ENCODE measurements around the gene IFNAR1.

The IFNAR1 gene

GRCh38 chr21:33368124-33368523 is 43.4 kb downstream of the IFNAR1 start:
- Histone ChIP-seq H3K4me1 (ENCODE audit: insufficient read depth, poor library complexity, severe bottlenecking) (no peaks in the 10 kb centered on the region), H3K9me3 (ENCODE audit: severe bottlenecking) (peaks cover 14% of the 10 kb centered on the region), H3K4me3 (ENCODE audit: severe bottlenecking) (no peak overlapping the region), H3K27ac (ENCODE audit: poor library complexity, severe bottlenecking) (no peak overlapping the region), H3K27me3 (ENCODE audit: insufficient read depth, poor library complexity, severe bottlenecking) (no peaks in the 10 kb centered on the region), H3K36me3 (ENCODE audit: low read depth) (no peaks in the 10 kb centered on the region)
- ATAC-seq (ENCODE audit: low read depth) = no peak
- DNase-seq (ENCODE audit: low spot score) = no peak
- TF ChIP-seq CTCF (IDR thresholded peaks at IDR 0.05; ENCODE audit: poor library complexity, severe bottlenecking) = no peak

- ATAC-seq (ENCODE audit: low read depth) = no peak
- Histone ChIP-seq H3K4me3 (ENCODE audit: severe bottlenecking) (no peak overlapping the region), H3K9me3 (ENCODE audit: severe bottlenecking) (peaks cover 14% of the 10 kb centered on the region), H3K36me3 (ENCODE audit: low read depth) (no peaks in the 10 kb centered on the region), H3K27ac (ENCODE audit: poor library complexity, severe bottlenecking) (no peak overlapping the region), H3K4me1 (ENCODE audit: insufficient read depth, poor library complexity, severe bottlenecking) (no peaks in the 10 kb centered on the region), H3K27me3 (ENCODE audit: insufficient read depth, poor library complexity, severe bottlenecking) (no peaks in the 10 kb centered on the region)
- no peak for TF ChIP-seq CTCF (IDR thresholded peaks at IDR 0.05; ENCODE audit: poor library complexity, severe bottlenecking)
- no peak for DNase-seq (ENCODE audit: low spot score)
Observed at GRCh38 chr21:33368576-33368975, 43.8 kb downstream of the IFNAR1 start.

- H3K36me3 ChIP-seq (ENCODE audit: low read depth) = no peaks in the 10 kb centered on the region
- no peak for ATAC-seq (ENCODE audit: low read depth)
- H3K4me3 ChIP-seq (ENCODE audit: severe bottlenecking) = no peak overlapping the region
- H3K27ac ChIP-seq (ENCODE audit: poor library complexity, severe bottlenecking) = no peak overlapping the region
- H3K9me3 ChIP-seq (ENCODE audit: severe bottlenecking) = peaks cover 14% of the 10 kb centered on the region
- DNase-seq (ENCODE audit: low spot score) = no peak
- H3K27me3 ChIP-seq (ENCODE audit: insufficient read depth, poor library complexity, severe bottlenecking) = no peaks in the 10 kb centered on the region
- TF ChIP-seq CTCF (IDR thresholded peaks at IDR 0.05; ENCODE audit: poor library complexity, severe bottlenecking) = no peak
- H3K4me1 ChIP-seq (ENCODE audit: insufficient read depth, poor library complexity, severe bottlenecking) = peaks cover 5% of the 10 kb centered on the region
Observed at GRCh38 chr21:33369586-33369985, 44.8 kb downstream of the IFNAR1 start.

GRCh38 chr21:33370305-33370704 is 45.5 kb downstream of the IFNAR1 start:
- H3K4me1 ChIP-seq (ENCODE audit: insufficient read depth, poor library complexity, severe bottlenecking) = peaks cover 7% of the 10 kb centered on the region
- no peak for ATAC-seq (ENCODE audit: low read depth)
- no peak for TF ChIP-seq CTCF (IDR thresholded peaks at IDR 0.05; ENCODE audit: poor library complexity, severe bottlenecking)
- no peak overlapping the region for H3K27ac ChIP-seq (ENCODE audit: poor library complexity, severe bottlenecking)
- DNase-seq (ENCODE audit: low spot score) = no peak
- no peaks in the 10 kb centered on the region for H3K36me3 ChIP-seq (ENCODE audit: low read depth)
- peaks cover 14% of the 10 kb centered on the region for H3K9me3 ChIP-seq (ENCODE audit: severe bottlenecking)
- H3K27me3 ChIP-seq (ENCODE audit: insufficient read depth, poor library complexity, severe bottlenecking) = no peaks in the 10 kb centered on the region
- no peak overlapping the region for H3K4me3 ChIP-seq (ENCODE audit: severe bottlenecking)

- H3K4me1 ChIP-seq (ENCODE audit: insufficient read depth, poor library complexity, severe bottlenecking) = peaks cover 7% of the 10 kb centered on the region
- H3K27me3 ChIP-seq (ENCODE audit: insufficient read depth, poor library complexity, severe bottlenecking) = no peaks in the 10 kb centered on the region
- H3K36me3 ChIP-seq (ENCODE audit: low read depth) = no peaks in the 10 kb centered on the region
- H3K9me3 ChIP-seq (ENCODE audit: severe bottlenecking) = peaks cover 12% of the 10 kb centered on the region
- no peak for TF ChIP-seq CTCF (IDR thresholded peaks at IDR 0.05; ENCODE audit: poor library complexity, severe bottlenecking)
- no peak overlapping the region for H3K4me3 ChIP-seq (ENCODE audit: severe bottlenecking)
- DNase-seq (ENCODE audit: low spot score) (no peak), ATAC-seq (ENCODE audit: low read depth) (no peak)
- no peak overlapping the region for H3K27ac ChIP-seq (ENCODE audit: poor library complexity, severe bottlenecking)
Observed at GRCh38 chr21:33371366-33371765, 46.6 kb downstream of the IFNAR1 start.
